CD4-positive, alpha-beta memory T cell (primary cell): ENCODE results near the gene IL4. TPM values are rescaled to one million over a fixed set of nuclear protein-coding genes. Genes with fewer than 3 reads are reported as not detected.
A peak's percentile ranks its signal among the peaks of the same experiment; 100 is the strongest.

Source experiments
- CTCF ChIA-PET: fragments of 350-600 bp; sonication (Branson Sonifier 250); formaldehyde crosslinking; loops from one replicate; lab custom pipeline; 2021; ENCODE audit warnings: inconsistent platforms; ENCODE audit not compliant: partially characterized antibody; lab: Charles Lee
- POLR2A ChIA-PET: fragments of 350-600 bp; sonication (Branson Sonifier 250); formaldehyde crosslinking; loops from one replicate; lab custom pipeline; 2021; ENCODE audit not compliant: partially characterized antibody; lab: Charles Lee
- DNase-seq, 5 donors: peaks; one replicate each; pipeline versions ENCODE4 v3.0.0 to v3.0.0-alpha.2; 2020 to 2022; ENCODE audit warnings: mixed read lengths in 1 of 5
- H3K27ac ChIP-seq: one replicate; pipeline ENCODE4 v1.7.0; 2013; ENCODE audit warnings: low read depth, low read length
- H3K27me3 ChIP-seq: 2 replicates; pipeline ENCODE4 v1.7.0; 2013; ENCODE audit warnings: mild to moderate bottlenecking, low read length, moderate library complexity; ENCODE audit not compliant: insufficient read depth
- H3K36me3 ChIP-seq: 2 replicates; pipeline ENCODE4 v1.7.0; 2013; ENCODE audit warnings: mild to moderate bottlenecking, low read length, moderate library complexity; ENCODE audit not compliant: insufficient read depth
- H3K4me1 ChIP-seq: 2 replicates; pipeline ENCODE4 v1.7.0; 2013; ENCODE audit warnings: mild to moderate bottlenecking, low read length, moderate library complexity; ENCODE audit not compliant: insufficient read depth
- H3K4me3 ChIP-seq, 2 donors: one replicate each; pipeline ENCODE4 v1.7.0; 2013; ENCODE audit warnings: low read length in 2 of 2, mild to moderate bottlenecking in 1 of 2
- H3K9me3 ChIP-seq, 2 donors: one replicate each; pipeline ENCODE4 v1.7.0; 2013; ENCODE audit warnings: low read length in 2 of 2, control low read depth in 1 of 2; ENCODE audit not compliant: control insufficient read depth in 1 of 2
- H3K27ac Mint-ChIP-seq, 7 donors: one replicate each; pipeline ENCODE4 v1.8.0; 2020 to 2021; ENCODE audit warnings: mixed read lengths in 7 of 7, mild to moderate bottlenecking in 6 of 7, inconsistent platforms in 3 of 7, moderate library complexity in 3 of 7
- H3K27me3 Mint-ChIP-seq, 2 donors: one replicate each; pipeline ENCODE4 v1.8.0; 2020 to 2021; ENCODE audit warnings: mixed read lengths in 2 of 2
- H3K36me3 Mint-ChIP-seq, 2 donors: one replicate each; pipeline ENCODE4 v1.8.0; 2020 to 2021; ENCODE audit warnings: mixed read lengths in 2 of 2, inconsistent platforms in 1 of 2, mild to moderate bottlenecking in 1 of 2
- H3K4me1 Mint-ChIP-seq, 4 donors: one replicate each; pipeline ENCODE4 v1.8.0; 2020 to 2021; ENCODE audit warnings: mixed read lengths in 4 of 4, mild to moderate bottlenecking in 1 of 4
- H3K4me3 Mint-ChIP-seq, 8 donors: one replicate each; pipeline ENCODE4 v1.8.0; 2020 to 2021; ENCODE audit warnings: mixed read lengths in 8 of 8, mild to moderate bottlenecking in 7 of 8, moderate library complexity in 6 of 8, inconsistent platforms in 3 of 8
- H3K9me3 Mint-ChIP-seq, 8 donors: one replicate each; pipeline ENCODE4 v1.8.0; 2020 to 2021; ENCODE audit warnings: mixed read lengths in 8 of 8, mild to moderate bottlenecking in 5 of 8, inconsistent platforms in 3 of 8, moderate library complexity in 1 of 8
- intact Hi-C: fragments of 100-400 bp; cut with micrococcal nuclease; formaldehyde crosslinking; loops from one replicate; pipeline ENCODE4 v1.15.1; 2023
- polyA plus RNA-seq, 2 donors: library from polyadenylated mRNA; unstranded; fragments of 300-500 nt; fragmentation: Illumina TruSeq; gene quantifications; one replicate each; pipeline ENCODE4 v1.2.3, GENCODE V29; 2021
- total RNA-seq, 2 experiments: library from RNA; stranded (reverse); gene quantifications; one replicate each; pipeline ENCODE4 v1.2.3, GENCODE V29; 2021

Gene IL4
- total and polyA plus RNA-seq, 4 experiments from 2014 or later = not detected

- H3K9me3 Mint-ChIP-seq = no peaks in the 10 kb centered on the region
- ChIA-PET POLR2A (interaction anchor here (1.4 kb wide), 1 partner anchor 15 kb away, joined by 4 read pairs; no protein-coding TSS in a partner anchor), CTCF (no interaction called here)
- peaks cover 8 to 29% (median 10%) of the 10 kb centered on the region in 4 donors for H3K4me1 Mint-ChIP-seq
- intact Hi-C loops = no loop called here
- H3K9me3 ChIP-seq = no peaks in the 10 kb centered on the region
- H3K36me3 ChIP-seq = no peaks in the 10 kb centered on the region
- H3K4me3 ChIP-seq = no peak overlapping the region
- no peak overlapping the region for H3K4me3 Mint-ChIP-seq
- H3K4me1 ChIP-seq = peaks cover 12% of the 10 kb centered on the region
- no peak overlapping the region for H3K27ac ChIP-seq
- H3K27me3 ChIP-seq = no peaks in the 10 kb centered on the region
- peak overlapping the region in 3 of 7 donors; percentile 43 to 62 (median 61) for H3K27ac Mint-ChIP-seq
- no peaks in the 10 kb centered on the region for H3K27me3 Mint-ChIP-seq
- DNase-seq = no peak
- peaks cover 0 to 5% of the 10 kb centered on the region in 2 donors for H3K36me3 Mint-ChIP-seq
Measured at GRCh38 chr5:132675936-132676689, 2.3 kb downstream of the IL4 start.

- no peaks in the 10 kb centered on the region for H3K27me3 Mint-ChIP-seq
- H3K36me3 Mint-ChIP-seq = peaks cover 0 to 7% of the 10 kb centered on the region in 2 donors
Measured at GRCh38 chr5:132677191-132677590, 3.4 kb downstream of the IL4 start.

GRCh38 chr5:132677682-132678400 lies 4.1 kb downstream of the IL4 start:
- no peaks in the 10 kb centered on the region for H3K36me3 ChIP-seq
- POLR2A ChIA-PET = no interaction called here
- H3K4me3 ChIP-seq = no peak overlapping the region
- Mint-ChIP-seq H3K27ac (no peak overlapping the region), H3K27me3 (no peaks in the 10 kb centered on the region), H3K9me3 (no peaks in the 10 kb centered on the region), H3K4me3 (no peak overlapping the region), H3K4me1 (peaks cover 8 to 29% (median 10%) of the 10 kb centered on the region in 4 donors), H3K36me3 (peaks cover 0 to 7% of the 10 kb centered on the region in 2 donors)
- intact Hi-C loops = no loop called here
- no peaks in the 10 kb centered on the region for H3K9me3 ChIP-seq
- H3K27me3 ChIP-seq = no peaks in the 10 kb centered on the region
- CTCF ChIA-PET = no interaction called here
- DNase-seq = no peak
- no peak overlapping the region for H3K27ac ChIP-seq
- peaks cover 12% of the 10 kb centered on the region for H3K4me1 ChIP-seq

More at GRCh38 chr5:132677191-132677590, 3.4 kb downstream of the IL4 start:
- intact Hi-C loops = no loop called here
- Histone ChIP-seq H3K4me3 (no peak overlapping the region), H3K27me3 (no peaks in the 10 kb centered on the region), H3K4me1 (peaks cover 12% of the 10 kb centered on the region), H3K36me3 (no peaks in the 10 kb centered on the region), H3K9me3 (no peaks in the 10 kb centered on the region), H3K27ac (no peak overlapping the region)
- Mint-ChIP-seq H3K27ac (no peak overlapping the region), H3K4me3 (no peak overlapping the region), H3K9me3 (no peaks in the 10 kb centered on the region), H3K4me1 (peaks cover 8 to 29% (median 10%) of the 10 kb centered on the region in 4 donors)
- POLR2A ChIA-PET = no interaction called here
- no peak for DNase-seq
- CTCF ChIA-PET = no interaction called here

- Mint-ChIP-seq H3K36me3 (peaks cover 0 to 7% of the 10 kb centered on the region in 2 donors), H3K9me3 (no peaks in the 10 kb centered on the region), H3K27ac (no peak overlapping the region), H3K4me3 (no peak overlapping the region), H3K4me1 (peaks cover 8 to 24% (median 10%) of the 10 kb centered on the region in 4 donors), H3K27me3 (no peaks in the 10 kb centered on the region)
- Histone ChIP-seq H3K36me3 (no peaks in the 10 kb centered on the region), H3K9me3 (no peaks in the 10 kb centered on the region), H3K27me3 (no peaks in the 10 kb centered on the region), H3K4me3 (no peak overlapping the region), H3K27ac (no peak overlapping the region), H3K4me1 (peaks cover 12% of the 10 kb centered on the region)
- ChIA-PET POLR2A (no interaction called here), CTCF (no interaction called here)
- intact Hi-C loops = no loop called here
- DNase-seq = no peak
Measured at GRCh38 chr5:132678735-132679134, 4.9 kb downstream of the IL4 start.

GRCh38 chr5:132679166-132679565 lies 5.4 kb downstream of the IL4 start:
- Histone ChIP-seq H3K4me1 (peaks cover 10% of the 10 kb centered on the region), H3K4me3 (no peak overlapping the region), H3K9me3 (no peaks in the 10 kb centered on the region), H3K27me3 (no peaks in the 10 kb centered on the region), H3K36me3 (no peaks in the 10 kb centered on the region), H3K27ac (no peak overlapping the region)
- H3K27ac Mint-ChIP-seq = no peak overlapping the region
- no peaks in the 10 kb centered on the region for H3K27me3 Mint-ChIP-seq
- intact Hi-C loops = no loop called here
- ChIA-PET POLR2A (no interaction called here), CTCF (no interaction called here)
- H3K9me3 Mint-ChIP-seq = no peaks in the 10 kb centered on the region
- no peak for DNase-seq
- H3K4me1 Mint-ChIP-seq = peaks cover 6 to 20% (median 8%) of the 10 kb centered on the region in 4 donors
- H3K4me3 Mint-ChIP-seq = no peak overlapping the region
- peaks cover 0 to 7% of the 10 kb centered on the region in 2 donors for H3K36me3 Mint-ChIP-seq

- Mint-ChIP-seq H3K4me3 (no peak overlapping the region), H3K27ac (no peak overlapping the region), H3K4me1 (peaks cover 3 to 17% (median 6%) of the 10 kb centered on the region in 4 donors), H3K27me3 (no peaks in the 10 kb centered on the region), H3K9me3 (no peaks in the 10 kb centered on the region), H3K36me3 (peaks cover 0 to 7% of the 10 kb centered on the region in 2 donors)
- ChIA-PET POLR2A (no interaction called here), CTCF (no interaction called here)
- H3K36me3 ChIP-seq = no peaks in the 10 kb centered on the region
- no peak for DNase-seq
- H3K27me3 ChIP-seq = no peaks in the 10 kb centered on the region
- no peak overlapping the region for H3K4me3 ChIP-seq
- H3K4me1 ChIP-seq = peaks cover 7% of the 10 kb centered on the region
- no peaks in the 10 kb centered on the region for H3K9me3 ChIP-seq
- intact Hi-C loops = no loop called here
- no peak overlapping the region for H3K27ac ChIP-seq
Measured at GRCh38 chr5:132679717-132680380, 6.1 kb downstream of the IL4 start.
